Mesenteric fat pad (tissue), 1 donor: ENCODE data around the gene TAAR1. TPM values are rescaled to one million over a fixed set of nuclear protein-coding genes. Genes with fewer than 3 reads are reported as not detected.
"Not testable (repeated sequence)": the region's sequence is repeated elsewhere in the genome, so short reads cannot be mapped to it uniquely, and the experiment has no call there.

ENCODE experiments used
- DNase-seq: peaks from one replicate; pipeline ENCODE4 v3.0.0-alpha.2; 2020; ENCODE audit warnings: low spot score
- total RNA-seq: library from RNA; stranded (reverse); fragmentation: NEBNext Ultra II Directional; extraction: Animal tissue kit (Norgen Biotek cat#: 25700); gene quantifications from one replicate; pipeline ENCODE4 v1.2.1, GENCODE V29; 2021
- donor health status: DM: yes; HTN: yes; CAD: no.

Gene TAAR1
- total RNA-seq, 1 donor from 2014 or later, result not detected

GRCh38 chr6:132663661-132664060 lies 4.7 kb upstream of the TAAR1 start:
- DNase-seq, result no peak

GRCh38 chr6:132661906-132662305 lies 2.9 kb upstream of the TAAR1 start:
- no peak for DNase-seq

GRCh38 chr6:132651062-132651461 lies 7.9 kb downstream of the TAAR1 start:
- DNase-seq, result no peak

- DNase-seq, result no peak
These were observed 8.6 kb downstream of the TAAR1 start for GRCh38 chr6:132650429-132650828.

- DNase-seq, result no peak
These were observed 10.2 kb downstream of the TAAR1 start for GRCh38 chr6:132648828-132649227.

GRCh38 chr6:132648356-132648755 lies 10.6 kb downstream of the TAAR1 start:
- no peak for DNase-seq

GRCh38 chr6:132643547-132643946 lies 15.4 kb downstream of the TAAR1 start:
- DNase-seq, result no peak

- not testable (repeated sequence) for DNase-seq
These were observed 21.8 kb downstream of the TAAR1 start for GRCh38 chr6:132637135-132637534.

- not testable (repeated sequence) for DNase-seq
These were observed 23.1 kb downstream of the TAAR1 start for GRCh38 chr6:132635906-132636305.

- DNase-seq, result not testable (repeated sequence)
These were observed 23.7 kb downstream of the TAAR1 start for GRCh38 chr6:132635288-132635687.

- DNase-seq, result no peak
These were observed 24.2 kb downstream of the TAAR1 start for GRCh38 chr6:132634796-132635195.

GRCh38 chr6:132633362-132633761 lies 25.6 kb downstream of the TAAR1 start:
- DNase-seq, result no peak

GRCh38 chr6:132624175-132624574 lies 34.8 kb downstream of the TAAR1 start, which contains the start of gene TAAR2:
Gene TAAR2, minus strand, starts transcription at chr6:132624275. Its CDS starts 0 bp downstream, at chr6:132624275.
- DNase-seq, result no peak

GRCh38 chr6:132623106-132623845 lies 35.7 kb downstream of the TAAR1 start:
- no peak for DNase-seq

GRCh38 chr6:132616677-132617076 lies 42.3 kb downstream of the TAAR1 start:
- DNase-seq, result no peak

GRCh38 chr6:132614554-132614953 lies 44.4 kb downstream of the TAAR1 start:
- no peak for DNase-seq

- no peak for DNase-seq
These were observed 46.4 kb downstream of the TAAR1 start for GRCh38 chr6:132612449-132613108.

- no peak for DNase-seq
These were observed 47.4 kb downstream of the TAAR1 start for GRCh38 chr6:132611616-132612015.

GRCh38 chr6:132607544-132608233 lies 51.3 kb downstream of the TAAR1 start:
- no peak for DNase-seq

- no peak for DNase-seq
These were observed 54.3 kb downstream of the TAAR1 start for GRCh38 chr6:132604635-132605152.

- not testable (repeated sequence) for DNase-seq
These were observed 58.1 kb downstream of the TAAR1 start for GRCh38 chr6:132600900-132601299.

GRCh38 chr6:132598473-132598872 lies 60.5 kb downstream of the TAAR1 start:
- DNase-seq, result no peak
